A375 (cell line): ENCODE data around the gene CMBL. TPM values are rescaled to one million over a fixed set of nuclear protein-coding genes. Genes with fewer than 3 reads are reported as not detected.

Experiments used
- small RNA-seq: library from RNA; depleted of rRNA; stranded (forward); fragments of <200 nt; gene quantifications from one replicate; pipeline ENCODE3, GENCODE V24; 2014
- total RNA-seq: library from RNA; depleted of rRNA; stranded (reverse); fragments of >200 nt; shearing (Covaris generic); gene quantifications from 2 replicates; pipeline ENCODE4 v1.2.3, GENCODE V29; 2014; rRNA removed

The CMBL gene
- total RNA-seq, result 5.1 and 6.8 TPM in 2 replicates

DNA sequence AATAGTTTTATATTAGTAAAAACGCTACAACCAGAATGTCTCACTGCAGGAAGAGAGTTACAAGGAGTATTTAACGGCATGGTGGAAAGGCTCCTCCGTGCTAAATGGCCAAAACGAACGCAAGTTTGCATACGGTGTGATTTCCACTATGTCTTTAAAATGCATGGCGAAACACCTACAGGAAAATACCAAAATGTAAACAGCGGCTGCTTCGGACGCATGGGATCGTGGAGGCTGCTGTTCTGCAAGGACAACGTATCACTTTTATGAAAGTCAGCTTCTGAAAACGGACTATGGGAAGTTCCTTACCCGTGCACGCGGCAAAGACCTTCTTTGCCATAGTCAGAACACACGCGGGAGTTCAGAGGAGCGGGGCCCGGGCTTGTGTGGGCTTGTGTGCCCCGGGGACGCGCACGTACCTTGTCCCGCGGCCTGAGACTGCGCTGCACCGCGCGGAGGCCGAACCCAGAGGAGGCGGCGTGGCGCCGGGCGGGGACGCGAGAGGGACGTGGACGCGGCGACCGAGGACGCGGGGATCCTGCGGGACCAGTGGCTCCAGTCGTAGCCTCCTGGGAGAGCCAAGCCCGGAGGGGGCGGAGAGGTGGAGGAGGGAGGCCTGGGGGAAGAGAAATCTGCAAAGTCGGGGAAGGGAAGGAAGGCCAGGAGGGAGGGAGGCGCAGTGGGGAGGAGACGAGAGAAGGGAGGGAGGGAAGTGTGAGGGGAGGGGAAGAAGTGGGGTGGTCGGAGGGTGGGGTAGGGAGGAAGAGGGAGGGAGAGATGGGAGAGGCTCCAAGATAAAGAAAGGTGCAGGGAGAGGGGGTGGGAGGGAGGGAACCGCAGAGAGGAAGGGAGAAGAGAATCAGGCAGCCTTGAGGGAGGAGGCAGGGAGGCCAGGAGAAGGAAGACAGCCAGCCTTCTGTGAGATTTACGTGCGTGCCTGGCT is at the start of gene CMBL:
CMBL (minus strand) TSS at position 697 of the 943 bp plus-strand sequence. CDS start 17,140 bp downstream, outside the sequence.

DNA sequence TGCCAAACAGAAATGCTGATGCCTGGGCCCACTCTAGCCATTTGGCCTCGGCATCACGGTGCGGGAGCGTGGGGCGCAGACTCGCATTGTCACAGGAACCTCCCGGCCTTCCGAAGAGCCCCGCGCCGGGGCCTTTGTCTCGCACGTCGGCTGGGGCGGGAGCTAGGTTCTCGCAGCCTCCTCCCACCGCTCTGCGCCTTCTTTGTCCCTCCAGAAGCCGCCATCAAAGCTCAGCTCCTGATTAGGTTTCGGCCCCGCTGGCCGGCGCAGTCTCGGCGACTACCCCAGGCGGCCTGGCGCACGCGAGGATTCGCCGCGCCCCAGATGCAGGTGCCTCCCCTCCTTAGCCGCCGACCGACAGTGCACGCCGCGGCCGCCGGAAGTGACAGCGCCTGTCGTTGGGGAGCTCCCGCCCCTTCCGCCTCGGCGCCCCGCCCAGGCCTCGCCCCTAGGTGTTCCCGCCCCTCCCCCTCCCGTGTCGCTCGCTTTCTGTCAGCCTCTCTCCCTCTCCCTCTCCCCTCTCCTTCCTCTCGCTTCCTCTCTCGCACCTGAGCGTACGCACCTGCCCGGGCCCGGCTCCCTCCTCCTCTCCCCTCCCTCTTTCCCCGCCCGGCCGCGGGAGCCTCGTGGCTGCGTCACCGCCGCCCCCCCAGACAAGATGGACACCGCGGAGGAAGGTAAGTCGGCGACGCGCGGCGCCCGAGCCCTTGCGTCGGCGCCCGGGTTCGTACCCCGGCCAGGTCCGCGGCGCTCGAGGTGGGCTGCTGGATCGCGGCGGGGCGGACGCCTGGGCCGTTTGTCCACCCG is 45.7 kb upstream of the CMBL start, which contains the start of gene MARCHF6:
MARCHF6 (plus strand) TSS at position 455 of the 807 bp plus-strand sequence; CDS start at position 659, 204 bp downstream.

DNA sequence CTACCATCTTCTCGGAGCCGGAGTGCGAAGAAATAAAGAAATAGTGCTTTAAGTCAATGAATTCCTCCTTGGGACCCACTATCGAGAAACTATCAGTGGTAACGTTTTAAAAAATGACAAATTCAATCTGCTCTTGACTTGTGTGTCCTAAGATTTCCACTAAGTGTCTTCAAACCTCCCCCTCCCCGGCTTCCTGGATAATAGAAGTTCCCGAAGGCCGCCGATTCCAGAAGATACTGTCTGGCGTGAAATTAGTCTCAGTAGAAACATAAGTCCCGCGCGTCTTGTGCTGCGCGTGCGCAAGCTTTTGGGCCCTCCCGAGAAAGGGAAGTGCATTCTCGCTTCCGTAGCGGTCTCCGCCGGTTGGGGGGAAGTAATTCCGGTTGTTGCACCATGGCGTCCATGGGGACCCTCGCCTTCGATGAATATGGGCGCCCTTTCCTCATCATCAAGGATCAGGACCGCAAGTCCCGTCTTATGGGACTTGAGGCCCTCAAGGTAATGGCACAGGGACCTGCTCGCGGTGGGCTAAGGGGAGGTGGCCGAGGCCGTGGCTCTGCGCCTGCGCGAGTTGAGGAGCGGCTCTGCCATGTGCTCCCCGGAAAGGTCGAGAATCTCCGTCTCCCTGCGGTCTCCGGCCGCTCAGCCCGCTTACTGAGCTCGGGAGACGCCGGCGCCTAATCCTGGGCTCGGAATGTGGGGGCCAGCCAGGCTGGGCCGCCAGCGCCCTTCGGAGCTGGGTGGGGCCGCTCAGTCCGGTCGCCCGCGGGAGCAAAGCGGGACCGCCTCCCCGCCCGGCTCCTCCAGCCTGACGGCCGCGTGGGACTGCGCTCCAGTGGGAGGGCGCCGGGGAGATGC is 57.5 kb downstream of the CMBL start, which contains the start of gene CCT5:
CCT5 (plus strand) TSS at position 333 of the 858 bp plus-strand sequence; CDS start at position 394, 61 bp downstream.

Small RNA genes lying within 50 kb of the gene (small RNA-seq; reads per million reads assigned to genes)
- gene RF00019, result not detected

Other genes starting within 250 kb of the CMBL start
- gene ATPSCKMT, start 58.0 kb downstream of the CMBL start, total RNA-seq, result 7.5 and 9.6 TPM in 2 replicates
- 916 and 961 TPM in 2 replicates for gene CCT5, start 57.6 kb downstream of the CMBL start, total RNA-seq
- gene MARCHF6, start 45.8 kb upstream of the CMBL start, total RNA-seq, result 51.9 and 55.7 TPM in 2 replicates
- gene ROPN1L, start 134.0 kb upstream of the CMBL start, total RNA-seq, result 3.9 and 5.3 TPM in 2 replicates